Spleen (tissue), 11 donors: ENCODE data around the gene MATN1. TPM values are rescaled to one million over a fixed set of nuclear protein-coding genes. Genes with fewer than 3 reads are reported as not detected.
A peak's percentile ranks its signal among the peaks of the same experiment; 100 is the strongest.

Source experiments
- DNase-seq: peaks from one replicate; pipeline ENCODE4 v3.0.0-alpha.2; 2020
- H3K27ac ChIP-seq, 8 donors: fragments of 200-600 bp; sonication (generic) in 7 of 8; 1 replicate in 4 of 8; 2 replicates in 4 of 8; pipeline versions ENCODE4 v1.5.0 to v1.8.0; 2016 to 2021; ENCODE audit warnings: inconsistent platforms in 4 of 8, mild to moderate bottlenecking in 4 of 8, moderate library complexity in 1 of 8
- H3K27me3 ChIP-seq, 7 donors: fragments of 200-600 bp; sonication (generic) in 6 of 7; replicated peaks in 1 of 7; 1 replicate in 4 of 7; 2 replicates in 3 of 7; pipeline versions ENCODE4 v1.5.0 to v1.8.0; 2016 to 2021; ENCODE audit warnings: inconsistent platforms in 3 of 7, mild to moderate bottlenecking in 1 of 7
- H3K36me3 ChIP-seq, 6 donors: fragments of 200-600 bp; sonication (generic) in 5 of 6; 1 replicate in 4 of 6; 2 replicates in 2 of 6; pipeline versions ENCODE4 v1.5.0 to v1.8.0; 2016 to 2021; ENCODE audit warnings: inconsistent platforms in 2 of 6
- H3K4me1 ChIP-seq, 6 donors: fragments of 200-600 bp; sonication (generic) in 5 of 6; 1 replicate in 3 of 6; 2 replicates in 3 of 6; pipeline versions ENCODE4 v1.5.0 to v1.8.0; 2016 to 2021; ENCODE audit warnings: inconsistent platforms in 3 of 6
- H3K4me3 ChIP-seq, 8 donors: fragments of 200-600 bp; sonication (generic) in 7 of 8; 1 replicate in 4 of 8; 2 replicates in 4 of 8; pipeline versions ENCODE4 v1.5.0 to v1.8.0; 2016 to 2021; ENCODE audit warnings: inconsistent platforms in 4 of 8, mild to moderate bottlenecking in 4 of 8, moderate library complexity in 2 of 8
- H3K9me3 ChIP-seq, 8 donors: fragments of 200-600 bp; sonication (generic) in 7 of 8; 1 replicate in 4 of 8; 2 replicates in 4 of 8; pipeline versions ENCODE4 v1.5.0 to v1.8.0; 2016 to 2021; ENCODE audit warnings: inconsistent platforms in 4 of 8
- CTCF ChIP-seq, 11 experiments: fragments of 200-600 bp in 7 of 11; fragments of 450-650 bp in 4 of 11; sonication (generic) in 4 of 11; IDR thresholded peaks in 8 of 11; conservative IDR thresholded peaks in 3 of 11; 1 replicate in 7 of 11; 2 replicates in 4 of 11; pipeline versions ENCODE4 v1.4.0 to v1.8.0; 2016 to 2021; ENCODE audit warnings: antibody characterized with exemption in 11 of 11, inconsistent platforms in 4 of 11, mild to moderate bottlenecking in 1 of 11
- POLR2A ChIP-seq, 3 donors: fragments of 450-650 bp; IDR thresholded peaks; one replicate each; pipeline ENCODE4 v1.5.1; 2017; ENCODE audit warnings: antibody characterized with exemption in 3 of 3, mild to moderate bottlenecking in 1 of 3
- POLR2AphosphoS5 ChIP-seq, 3 donors: sonication (generic); formaldehyde crosslinking; IDR thresholded peaks; one replicate each; pipeline ENCODE4 v1.5.1; 2017; ENCODE audit warnings: antibody characterized with exemption in 3 of 3
- WGBS, 5 donors: extraction: QIAGEN DNeasy Blood & Tissue Kit in 3 of 5; methylation state at CpG; one replicate each; pipeline versions ENCODE4 v1.1.5 to v1.1.7; 2013 to 2018; 5-methylcytosine and 5-hydroxymethylcytosine counted together
- intact Hi-C: fragments of 100-400 bp; cut with DNase I; formaldehyde crosslinking; loops from one replicate; pipeline ENCODE4 v1.15.0; 2023; ENCODE audit warnings: low total_unique reads
- polyA plus RNA-seq, 3 donors: library from polyadenylated mRNA; stranded (reverse); fragments of 200-250 nt; gene quantifications; one replicate each; pipeline ENCODE4 v1.2.1, GENCODE V29; 2013
- total RNA-seq, 7 donors: library from RNA; depleted of rRNA in 3 of 7; stranded (reverse); fragments of >200 nt in 3 of 7; fragmentation: NEBNext Ultra II Directional in 4 of 7; extraction: Animal tissue kit (Norgen Biotek cat#: 25700) in 4 of 7; gene quantifications; one replicate each; pipeline versions ENCODE4 v1.1.0 to v1.2.1, GENCODE V29; 2016 to 2021
- donor health status: healthy with polysubstance abuse.
- donor health status: DM: no; HTN: no; CAD: no; lungs with moderate emphysema.
- donor health status: DM: no; HTN: no; CAD: no.
- donor health status: Bipolar disorder and iron deficiency.
- donor health status: healthy.
- donor health status: DM: no; HTN: no; CAD: no.
- donor health status: DM: yes; HTN: yes; CAD: no.

MATN1 gene
- total and polyA plus RNA-seq, 10 donors = 0.04 to 1.1 (median 0.54) TPM; not detected in 1

GRCh38 chr1:30718091-30718635, 5.2 kb downstream of the MATN1 start:
- WGBS, 5 donors = 0 to 2% (median 1%) methylated on average over 42 to 50 of the region's 50 CpGs
- peak; percentile 100 for DNase-seq
- TF ChIP-seq POLR2A (IDR thresholded peaks at IDR 0.05) = no peak
- TF ChIP-seq CTCF (IDR thresholded peaks at IDR 0.05 in 8 of 11, conservative IDR thresholded peaks at IDR 0.05 in 3 of 11) = peak in 1 of 11 experiments; percentile 5
- peak in 1 of 3 donors; percentile 62 for TF ChIP-seq POLR2AphosphoS5 (IDR thresholded peaks at IDR 0.05)
- Histone ChIP-seq H3K9me3 (peaks cover 0 to 12% (median 9%) of the 10 kb centered on the region in 8 donors), H3K4me3 (peak overlapping the region; percentile 25 to 74 (median 38)), H3K36me3 (peaks cover 0 to 20% (median 3%) of the 10 kb centered on the region in 6 donors), H3K4me1 (peaks cover 0 to 52% (median 31%) of the 10 kb centered on the region in 6 donors), H3K27ac (peak overlapping the region in 7 of 8 donors; percentile 78 to 100 (median 99)), H3K27me3 (no peaks in the 10 kb centered on the region)
- intact Hi-C loops = loop anchor here (2.0 to 10.0 kb wide), 2 partner anchors 61 to 1483 kb away; partner anchors contain the start of genes MECR and PTPRU

- Histone ChIP-seq H3K9me3 (peaks cover 0 to 12% (median 9%) of the 10 kb centered on the region in 8 donors), H3K4me3 (no peak overlapping the region), H3K27ac (no peak overlapping the region), H3K4me1 (peaks cover 0 to 37% (median 29%) of the 10 kb centered on the region in 6 donors), H3K36me3 (peaks cover 0 to 5% (median 2%) of the 10 kb centered on the region in 6 donors), H3K27me3 (no peaks in the 10 kb centered on the region)
- WGBS, 5 donors = 93 to 99% (median 96%) methylated on average over 3 to 8 of the region's 8 CpGs
- no peak for TF ChIP-seq CTCF (IDR thresholded peaks at IDR 0.05 in 8 of 11, conservative IDR thresholded peaks at IDR 0.05 in 3 of 11)
- no peak for TF ChIP-seq POLR2A (IDR thresholded peaks at IDR 0.05)
- no peak for TF ChIP-seq POLR2AphosphoS5 (IDR thresholded peaks at IDR 0.05)
- peak; percentile 86 for DNase-seq
- intact Hi-C loops = loop anchor here (10.0 kb wide), 1 partner anchor 1482 kb away; the partner anchor contains the start of genes MECR and PTPRU
These were observed 6.7 kb downstream of the MATN1 start for GRCh38 chr1:30716646-30717045.

- peaks cover 0 to 12% (median 9%) of the 10 kb centered on the region in 8 donors for H3K9me3 ChIP-seq
- no peaks in the 10 kb centered on the region for H3K36me3 ChIP-seq
- no peak overlapping the region for H3K27ac ChIP-seq
- no peaks in the 10 kb centered on the region for H3K27me3 ChIP-seq
- no peak for DNase-seq
- intact Hi-C loops = loop anchor here (10.0 kb wide), 1 partner anchor 1481 kb away; the partner anchor contains the start of genes MECR and PTPRU
- H3K4me3 ChIP-seq = no peak overlapping the region
- peaks cover 0 to 30% (median 24%) of the 10 kb centered on the region in 6 donors for H3K4me1 ChIP-seq
- 93 to 98% (median 96%) methylated on average over 8 to 11 of the region's 11 CpGs for WGBS, 5 donors
- no peak for TF ChIP-seq POLR2AphosphoS5 (IDR thresholded peaks at IDR 0.05)
- TF ChIP-seq CTCF (IDR thresholded peaks at IDR 0.05 in 8 of 11, conservative IDR thresholded peaks at IDR 0.05 in 3 of 11) = no peak
- no peak for TF ChIP-seq POLR2A (IDR thresholded peaks at IDR 0.05)
These were observed 7.5 kb downstream of the MATN1 start for GRCh38 chr1:30715886-30716285.

GRCh38 chr1:30715216-30715615, 8.2 kb downstream of the MATN1 start:
- intact Hi-C loops = loop anchor here (10.0 kb wide), 1 partner anchor 1480 kb away; the partner anchor contains the start of genes MECR and PTPRU

More at GRCh38 chr1:30715216-30715615, 8.2 kb downstream of the MATN1 start:
- Histone ChIP-seq H3K4me1 (peaks cover 0 to 23% (median 17%) of the 10 kb centered on the region in 6 donors), H3K36me3 (no peaks in the 10 kb centered on the region), H3K9me3 (peaks cover 0 to 12% (median 9%) of the 10 kb centered on the region in 8 donors), H3K4me3 (no peak overlapping the region), H3K27me3 (no peaks in the 10 kb centered on the region), H3K27ac (no peak overlapping the region)
- 83 to 98% (median 93%) methylated on average over 2 of the region's 2 CpGs for WGBS, 5 donors
- TF ChIP-seq POLR2AphosphoS5 (IDR thresholded peaks at IDR 0.05) (no peak), CTCF (IDR thresholded peaks at IDR 0.05 in 8 of 11, conservative IDR thresholded peaks at IDR 0.05 in 3 of 11) (peak in 5 of 11 experiments; percentile 13 to 40 (median 25))
- no peak for DNase-seq
